H9 (cell line): ENCODE measurements around the gene RTP2. TPM values are rescaled to one million over a fixed set of nuclear protein-coding genes. Genes with fewer than 3 reads are reported as not detected.

ENCODE experiments used
- DNase-seq: peaks from one replicate; pipeline ENCODE4 v3.0.0-alpha.2; 2017
- H2AFZ ChIP-seq: one replicate; pipeline ENCODE4 v1.6.1; 2013; ENCODE audit warnings: mild to moderate bottlenecking, low read length, control low read depth, moderate library complexity
- H2AK5ac ChIP-seq: 2 replicates; pipeline ENCODE4 v1.6.1; 2013; ENCODE audit warnings: low read length, control low read depth, mixed read lengths; ENCODE audit not compliant: insufficient read length
- H2BK120ac ChIP-seq: one replicate; pipeline ENCODE4 v1.6.1; 2013; ENCODE audit warnings: low read depth, mild to moderate bottlenecking, low read length, control low read depth, inconsistent platforms; ENCODE audit not compliant: poor library complexity, severe bottlenecking
- H2BK12ac ChIP-seq: 2 replicates; pipeline ENCODE4 v1.6.1; 2013; ENCODE audit warnings: low read length, control low read depth, mixed read lengths, low read depth; ENCODE audit not compliant: insufficient read length
- H2BK15ac ChIP-seq: 2 replicates; pipeline ENCODE4 v1.6.1; 2013; ENCODE audit warnings: low read depth, low read length, control low read depth
- H2BK20ac ChIP-seq: one replicate; pipeline ENCODE4 v1.6.1; 2013; ENCODE audit warnings: low read depth, mild to moderate bottlenecking, low read length, control low read depth, inconsistent platforms; ENCODE audit not compliant: poor library complexity, severe bottlenecking
- H2BK5ac ChIP-seq: 2 replicates; pipeline ENCODE4 v1.6.1; 2013; ENCODE audit warnings: low read length, control low read depth, mixed read lengths; ENCODE audit not compliant: insufficient read length
- H3K14ac ChIP-seq: 2 replicates; pipeline ENCODE4 v1.6.1; 2013; ENCODE audit warnings: low read length, control low read depth; ENCODE audit not compliant: insufficient read depth
- H3K18ac ChIP-seq: 2 replicates; pipeline ENCODE4 v1.6.1; 2013; ENCODE audit warnings: low read depth, mild to moderate bottlenecking, mixed read lengths, low read length, control low read depth; ENCODE audit not compliant: insufficient read length
- H3K23ac ChIP-seq: 2 replicates; pipeline ENCODE4 v1.6.1; 2013; ENCODE audit warnings: low read length, control low read depth, mixed read lengths, low read depth; ENCODE audit not compliant: insufficient read length
- H3K23me2 ChIP-seq: 2 replicates; pipeline ENCODE4 v1.6.1; 2013; ENCODE audit warnings: low read depth, mild to moderate bottlenecking, mixed read lengths, low read length, control low read depth; ENCODE audit not compliant: insufficient read length, poor library complexity, severe bottlenecking
- H3K27ac ChIP-seq: 2 replicates; pipeline ENCODE4 v1.5.1; 2013; ENCODE audit warnings: low read length, control low read depth, mixed read lengths, low read depth; ENCODE audit not compliant: insufficient read length
- H3K27me3 ChIP-seq: 2 replicates; pipeline ENCODE4 v1.6.1; 2013; ENCODE audit warnings: low read length, control low read depth, inconsistent platforms; ENCODE audit not compliant: insufficient read depth
- H3K4ac ChIP-seq: 2 replicates; pipeline ENCODE4 v1.6.1; 2013; ENCODE audit warnings: low read depth, mild to moderate bottlenecking, control low read depth, inconsistent platforms, low read length, moderate library complexity
- H3K4me1 ChIP-seq: 2 replicates; pipeline ENCODE4 v1.6.1; 2013; ENCODE audit warnings: low read length, control low read depth, inconsistent platforms; ENCODE audit not compliant: insufficient read depth
- H3K4me2 ChIP-seq: 2 replicates; pipeline ENCODE4 v1.6.1; 2013; ENCODE audit warnings: low read length, control low read depth, mixed read lengths; ENCODE audit not compliant: insufficient read length, insufficient read depth
- H3K56ac ChIP-seq: 2 replicates; pipeline ENCODE4 v1.6.1; 2013; ENCODE audit warnings: low read depth, mild to moderate bottlenecking, mixed read lengths, low read length, control low read depth; ENCODE audit not compliant: insufficient read length
- H3K79me1 ChIP-seq: 2 replicates; pipeline ENCODE4 v1.6.1; 2013; ENCODE audit warnings: low read depth, mild to moderate bottlenecking, moderate library complexity, low read length, control low read depth, inconsistent platforms; ENCODE audit not compliant: insufficient read depth, poor library complexity, severe bottlenecking
- H3K79me2 ChIP-seq: 2 replicates; pipeline ENCODE4 v1.6.1; 2013; ENCODE audit warnings: low read length, control low read depth, inconsistent platforms; ENCODE audit not compliant: insufficient read depth
- H3K9ac ChIP-seq: 2 replicates; pipeline ENCODE4 v1.6.1; 2013; ENCODE audit warnings: low read length, control low read depth, mixed read lengths; ENCODE audit not compliant: insufficient read length; ENCODE audit errors: extremely low read depth
- H3K9me3 ChIP-seq: one replicate; pipeline ENCODE4 v1.6.1; 2013; ENCODE audit warnings: low read depth, low read length, inconsistent platforms; ENCODE audit not compliant: control insufficient read depth
- H3T11ph ChIP-seq: one replicate; pipeline ENCODE4 v1.6.1; 2013; ENCODE audit warnings: mild to moderate bottlenecking, low read length, control low read depth, inconsistent platforms
- H4K20me1 ChIP-seq: one replicate; pipeline ENCODE4 v1.6.1; 2013; ENCODE audit not compliant: control insufficient read depth, insufficient read length, insufficient read depth
- H4K5ac ChIP-seq: 2 replicates; pipeline ENCODE4 v1.6.1; 2013; ENCODE audit warnings: low read depth, mild to moderate bottlenecking, mixed read lengths, low read length, control low read depth; ENCODE audit not compliant: insufficient read length
- H4K8ac ChIP-seq: replicated peaks from 2 replicates; pipeline ENCODE4 v1.6.1; 2013; ENCODE audit warnings: low read length, control low read depth, mixed read lengths, low read depth; ENCODE audit not compliant: insufficient read length
- H4K91ac ChIP-seq: 2 replicates; pipeline ENCODE4 v1.6.1; 2013; ENCODE audit warnings: low read depth, mild to moderate bottlenecking, moderate library complexity, mixed read lengths, low read length, control low read depth; ENCODE audit not compliant: insufficient read length
- H3K27ac Mint-ChIP-seq, 3 experiments: 2 replicates in 2 of 3; 3 replicates in 1 of 3; pipeline ENCODE4 v1.8.0; 2020 to 2021; ENCODE audit warnings: mixed read lengths in 3 of 3, mild to moderate bottlenecking in 1 of 3, moderate library complexity in 1 of 3
- H3K27me3 Mint-ChIP-seq: 2 replicates; pipeline ENCODE4 v1.8.0; 2021; ENCODE audit warnings: low read depth, mild to moderate bottlenecking, moderate library complexity, mixed read lengths
- H3K36me3 Mint-ChIP-seq, 3 experiments: 2 replicates in 2 of 3; 3 replicates in 1 of 3; pipeline ENCODE4 v1.8.0; 2020 to 2021; ENCODE audit warnings: low read depth in 3 of 3, mixed read lengths in 3 of 3; ENCODE audit not compliant: insufficient read depth in 1 of 3
- H3K4me1 Mint-ChIP-seq, 2 experiments: 2 replicates each; pipeline ENCODE4 v1.8.0; 2020; ENCODE audit warnings: mixed read lengths in 2 of 2
- H3K4me3 Mint-ChIP-seq, 2 experiments: 2 replicates in 1 of 2; 3 replicates in 1 of 2; pipeline ENCODE4 v1.8.0; 2020 to 2021; ENCODE audit warnings: mild to moderate bottlenecking in 2 of 2, mixed read lengths in 2 of 2, moderate library complexity in 1 of 2
- H3K9me3 Mint-ChIP-seq, 2 experiments: 2 replicates in 1 of 2; 3 replicates in 1 of 2; pipeline ENCODE4 v1.8.0; 2020; ENCODE audit warnings: mild to moderate bottlenecking in 2 of 2, mixed read lengths in 2 of 2, moderate library complexity in 1 of 2
- CTCF ChIP-seq: fragments of 200-600 bp; sonication (generic); conservative IDR thresholded peaks from 3 replicates; pipeline ENCODE4 v1.8.0; 2021; ENCODE audit warnings: antibody characterized with exemption, mild to moderate bottlenecking
- WGBS: extraction: QIAGEN DNeasy Blood & Tissue Kit; methylation state at CpG from one replicate; pipeline ENCODE4 v1.1.7; 2013; ENCODE audit warnings: missing lambda C conversion rate, low lambda C conversion rate, mixed read lengths; ENCODE audit not compliant: insufficient read length; ENCODE audit errors: extremely low coverage; 5-methylcytosine and 5-hydroxymethylcytosine counted together
- total RNA-seq: library from RNA; stranded (reverse); gene quantifications from 2 replicates; pipeline ENCODE4 v1.2.1, GENCODE V29; 2021

Gene RTP2
- total RNA-seq, 1 experiment from 2014 or later = not detected

- Histone ChIP-seq H4K20me1 (no peaks in the 10 kb centered on the region), H4K8ac (no peak overlapping the region), H4K91ac (no peak overlapping the region), H3K79me2 (no peaks in the 10 kb centered on the region), H3K14ac (no peak overlapping the region), H2AK5ac (no peak overlapping the region), H3T11ph (no peak overlapping the region), H3K18ac (no peak overlapping the region), H3K4me2 (no peak overlapping the region), H2BK5ac (no peak overlapping the region), H3K56ac (no peak overlapping the region), H3K23me2 (no peaks in the 10 kb centered on the region), H2AFZ (no peak overlapping the region), H3K23ac (no peak overlapping the region), H2BK15ac (no peak overlapping the region), H2BK12ac (no peak overlapping the region), H3K79me1 (no peaks in the 10 kb centered on the region), H2BK20ac (no peak overlapping the region), H3K4ac (no peak overlapping the region), H3K9ac (no peak overlapping the region), H3K27ac (no peak overlapping the region), H4K5ac (no peak overlapping the region), H2BK120ac (no peak overlapping the region), H3K9me3 (no peaks in the 10 kb centered on the region), H3K27me3 (no peaks in the 10 kb centered on the region), H3K4me1 (no peaks in the 10 kb centered on the region)
- Mint-ChIP-seq H3K27me3 (no peaks in the 10 kb centered on the region), H3K36me3 (peaks cover 3 to 63% (median 51%) of the 10 kb centered on the region in 3 experiments; a peak in 6 of 7 replicates), H3K9me3 (no peaks in the 10 kb centered on the region; a peak in 2 of 5 replicates), H3K4me3 (no peak overlapping the region), H3K27ac (no peak overlapping the region), H3K4me1 (peaks cover 20 to 26% of the 10 kb centered on the region in 2 experiments)
- peak; percentile 58 for TF ChIP-seq CTCF
- DNase-seq = peak; percentile 55
- no CpG with 5 or more reads among the region's 10 CpGs for WGBS
These were observed 19.9 kb upstream of the RTP2 start for GRCh38 chr3:187722206-187722612.
